NCI-H187 (cell line): ENCODE measurements around the gene ATP10A.

Experiments
- DNase-seq, 2 experiments: peaks; one replicate each; lab custom pipeline; 2025; lab: John Stamatoyannopoulos, UW

The ATP10A gene

GRCh38 chr15:25718169-25718536, 145.0 kb downstream of the ATP10A start:
- no peak for DNase-seq

- no peak for DNase-seq
Measured at GRCh38 chr15:25717457-25718168, 145.5 kb downstream of the ATP10A start.

- DNase-seq = no peak
Measured at GRCh38 chr15:25717127-25717456, 146.0 kb downstream of the ATP10A start.

- no peak for DNase-seq
Measured at GRCh38 chr15:25716414-25717126, 146.6 kb downstream of the ATP10A start.

GRCh38 chr15:25715536-25716413, 147.4 kb downstream of the ATP10A start:
- DNase-seq = no peak

- no peak for DNase-seq
Measured at GRCh38 chr15:25714538-25714840, 148.6 kb downstream of the ATP10A start.

- DNase-seq = no peak
Measured at GRCh38 chr15:25713736-25714537, 149.2 kb downstream of the ATP10A start.

GRCh38 chr15:25712961-25713355, 150.2 kb downstream of the ATP10A start:
- DNase-seq = no peak

GRCh38 chr15:25712192-25712960, 150.8 kb downstream of the ATP10A start:
- no peak for DNase-seq

- DNase-seq = no peak
Measured at GRCh38 chr15:25711691-25712090, 151.4 kb downstream of the ATP10A start.

GRCh38 chr15:25711164-25711563, 152.0 kb downstream of the ATP10A start:
- no peak for DNase-seq

- DNase-seq = no peak
Measured at GRCh38 chr15:25710184-25710583, 152.9 kb downstream of the ATP10A start.

- DNase-seq = no peak
Measured at GRCh38 chr15:25709437-25710159, 153.5 kb downstream of the ATP10A start.

- DNase-seq = no peak
Measured at GRCh38 chr15:25708391-25708790, 154.7 kb downstream of the ATP10A start.

GRCh38 chr15:25707656-25708365, 155.3 kb downstream of the ATP10A start:
- no peak for DNase-seq

GRCh38 chr15:25706176-25706955, 156.8 kb downstream of the ATP10A start:
- no peak for DNase-seq

GRCh38 chr15:25705433-25706115, 157.6 kb downstream of the ATP10A start:
- DNase-seq = no peak

- DNase-seq = no peak
Measured at GRCh38 chr15:25703726-25704125, 159.4 kb downstream of the ATP10A start.
